Measurements from ENCODE around the gene USP37.
"Not testable (repeated sequence)": the region's sequence is repeated elsewhere in the genome, so short reads cannot be mapped to it uniquely, and the experiment has no call there.

USP37 gene

DNA sequence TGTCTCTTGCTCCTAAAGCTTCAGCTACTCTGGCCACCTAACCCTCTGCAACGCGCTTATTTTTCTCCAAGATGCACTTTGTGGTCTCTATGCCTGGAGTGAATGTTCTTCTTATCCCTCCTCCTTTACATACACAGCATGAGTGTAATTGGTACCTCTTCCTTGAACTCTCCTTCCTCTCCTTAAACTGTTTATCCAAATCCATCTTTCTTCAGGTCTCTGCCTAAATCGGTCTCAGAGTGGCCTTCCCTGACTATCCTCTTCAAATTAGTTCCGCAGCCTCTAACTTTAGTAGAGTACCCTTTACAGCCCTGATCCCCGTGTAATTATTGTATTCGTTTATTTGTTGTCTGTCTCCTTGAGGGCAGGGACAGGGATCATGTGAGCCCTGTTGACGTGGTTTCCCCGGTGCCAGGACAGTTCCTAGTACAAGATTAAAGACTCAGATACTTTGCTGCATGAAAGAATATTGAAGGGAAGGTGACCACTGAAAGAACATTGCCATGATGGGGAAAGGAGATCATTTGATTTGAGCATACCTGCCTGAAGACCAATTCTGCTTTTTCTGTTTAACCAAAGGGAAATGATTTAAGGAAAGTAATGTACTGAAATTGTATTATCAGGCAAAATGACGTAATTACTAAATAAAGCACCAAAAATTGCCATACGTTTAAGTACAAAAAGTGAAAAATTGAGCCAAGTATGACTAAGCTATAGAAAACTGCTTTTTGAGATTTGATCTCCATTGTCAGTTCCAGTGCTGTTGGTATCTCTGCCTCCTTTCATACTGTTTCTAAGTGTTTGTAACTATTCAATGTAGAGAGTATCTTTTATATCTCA, 1.7 kb upstream of the USP37 start:
- H3K9me3 ChIP-seq (ENCODE audit: control insufficient read depth, low read length) = no peaks in the 10 kb centered on the region
- no peaks in the 10 kb centered on the region for H3K36me3 ChIP-seq (ENCODE audit: control insufficient read depth, insufficient read depth, low read length)
- H3K4me3 ChIP-seq (ENCODE audit: low read length) = peak overlapping the region; percentile 75
- H3K4me1 ChIP-seq (ENCODE audit: control insufficient read depth, insufficient read depth, low read length) = peaks cover 11% of the 10 kb centered on the region
- peak overlapping the region; percentile 89 for H3K9ac ChIP-seq (ENCODE audit: low read length)
- H3K27me3 ChIP-seq (ENCODE audit: control insufficient read depth, insufficient read depth, low read length) = no peaks in the 10 kb centered on the region

DNA sequence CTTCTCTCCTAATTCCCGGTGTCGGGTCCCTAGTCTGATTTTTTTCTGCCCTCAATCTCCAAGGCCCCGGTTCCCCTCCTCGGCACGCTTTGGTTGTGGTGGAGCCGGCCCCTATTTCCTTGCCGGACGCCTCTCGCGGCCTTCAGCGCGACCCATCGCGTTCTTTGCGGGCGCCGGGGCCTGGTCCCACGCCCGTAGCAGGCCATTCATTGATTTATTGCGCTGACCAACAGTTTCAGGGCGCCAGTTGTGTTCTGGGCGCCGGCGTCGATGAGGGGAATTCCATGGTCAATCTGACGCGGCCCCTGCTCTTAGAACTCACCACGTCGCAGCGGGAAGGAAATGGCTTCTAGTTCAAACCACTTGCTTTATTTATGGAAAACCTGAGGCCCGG, 884 bp upstream of the USP37 start:
- H3K36me3 ChIP-seq (ENCODE audit: control insufficient read depth, insufficient read depth, low read length) = no peaks in the 10 kb centered on the region
- H3K4me3 ChIP-seq (ENCODE audit: low read length) = peak overlapping the region; percentile 75
- H3K4me1 ChIP-seq (ENCODE audit: control insufficient read depth, insufficient read depth, low read length) = peaks cover 11% of the 10 kb centered on the region
- no peaks in the 10 kb centered on the region for H3K9me3 ChIP-seq (ENCODE audit: control insufficient read depth, low read length)
- H3K9ac ChIP-seq (ENCODE audit: low read length) = peak overlapping the region; percentile 89
- no peaks in the 10 kb centered on the region for H3K27me3 ChIP-seq (ENCODE audit: control insufficient read depth, insufficient read depth, low read length)

DNA sequence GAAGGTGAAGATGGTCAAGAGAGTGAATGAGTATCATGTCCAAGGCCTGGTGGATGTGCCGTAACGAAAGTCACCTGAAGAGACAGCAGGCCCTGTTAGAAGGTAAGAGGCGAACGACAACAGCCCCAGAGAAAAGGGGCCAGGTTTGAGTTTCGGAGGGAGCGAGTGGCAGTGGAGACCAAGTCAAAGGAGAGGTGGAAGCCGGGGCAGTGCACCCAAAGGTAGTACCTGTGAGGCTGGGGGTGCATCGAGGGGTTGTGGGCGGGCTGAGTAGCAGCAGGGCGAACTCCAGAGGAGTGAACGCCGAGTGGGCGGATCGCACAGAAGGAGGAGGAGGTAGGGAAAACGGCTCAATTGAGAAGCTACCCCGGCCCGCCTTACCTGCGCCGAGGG, 358 bp downstream of the USP37 start:
- Histone ChIP-seq H3K4me3 (ENCODE audit: low read length) (peak overlapping the region; percentile 79), H3K36me3 (ENCODE audit: control insufficient read depth, insufficient read depth, low read length) (no peaks in the 10 kb centered on the region), H3K9ac (ENCODE audit: low read length) (peak overlapping the region; percentile 76), H3K9me3 (ENCODE audit: control insufficient read depth, low read length) (no peaks in the 10 kb centered on the region), H3K27me3 (ENCODE audit: control insufficient read depth, insufficient read depth, low read length) (no peaks in the 10 kb centered on the region), H3K4me1 (ENCODE audit: control insufficient read depth, insufficient read depth, low read length) (peaks cover 11% of the 10 kb centered on the region)

DNA sequence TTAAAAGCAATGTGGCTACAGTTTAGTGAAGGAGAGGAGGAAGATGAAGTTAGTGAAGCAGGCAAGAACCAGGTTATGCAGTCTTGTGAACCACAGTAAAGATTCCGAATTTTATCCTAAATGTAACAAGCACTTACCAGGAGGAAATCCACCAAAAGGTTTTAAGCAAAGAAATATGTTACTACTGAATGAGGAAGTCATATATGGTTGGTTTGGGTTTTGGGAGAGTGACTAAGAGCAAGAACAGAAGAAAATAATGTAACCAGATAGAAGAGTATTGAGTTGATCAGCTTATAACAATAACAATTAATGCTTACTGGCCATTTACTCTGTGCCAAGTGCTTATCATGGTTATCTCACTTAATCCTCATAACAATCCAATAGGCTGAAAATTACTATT, 1.9 kb downstream of the USP37 start:
- no peaks in the 10 kb centered on the region for H3K27me3 ChIP-seq (ENCODE audit: control insufficient read depth, insufficient read depth, low read length)
- H3K9me3 ChIP-seq (ENCODE audit: control insufficient read depth, low read length) = no peaks in the 10 kb centered on the region
- no peaks in the 10 kb centered on the region for H3K36me3 ChIP-seq (ENCODE audit: control insufficient read depth, insufficient read depth, low read length)
- peaks cover 11% of the 10 kb centered on the region for H3K4me1 ChIP-seq (ENCODE audit: control insufficient read depth, insufficient read depth, low read length)
- H3K9ac ChIP-seq (ENCODE audit: low read length) = no peak overlapping the region
- H3K4me3 ChIP-seq (ENCODE audit: low read length) = no peak overlapping the region

DNA sequence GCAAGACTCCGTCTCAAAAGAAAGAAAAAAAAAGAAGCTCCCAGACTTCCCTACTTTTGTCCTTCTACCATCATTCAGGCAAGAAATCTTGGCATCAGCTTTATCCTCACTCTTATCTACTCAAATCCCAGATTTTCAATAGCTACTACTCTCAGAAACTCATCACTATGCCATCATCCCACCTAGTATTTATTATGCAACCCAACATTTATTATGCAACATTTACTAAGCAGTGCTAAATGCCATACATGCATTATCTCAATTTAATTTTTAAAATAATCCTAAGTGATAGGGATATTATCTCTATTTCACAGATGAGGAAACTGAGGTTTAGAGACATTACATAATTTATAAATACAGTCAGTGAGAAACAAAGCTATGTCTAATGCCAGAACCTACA, 4.1 kb downstream of the USP37 start:
- Histone ChIP-seq H3K27me3 (ENCODE audit: control insufficient read depth, insufficient read depth, low read length) (no peaks in the 10 kb centered on the region), H3K9me3 (ENCODE audit: control insufficient read depth, low read length) (no peaks in the 10 kb centered on the region), H3K9ac (ENCODE audit: low read length) (no peak overlapping the region), H3K4me3 (ENCODE audit: low read length) (no peak overlapping the region), H3K4me1 (ENCODE audit: control insufficient read depth, insufficient read depth, low read length) (peaks cover 4% of the 10 kb centered on the region), H3K36me3 (ENCODE audit: control insufficient read depth, insufficient read depth, low read length) (no peaks in the 10 kb centered on the region)

DNA sequence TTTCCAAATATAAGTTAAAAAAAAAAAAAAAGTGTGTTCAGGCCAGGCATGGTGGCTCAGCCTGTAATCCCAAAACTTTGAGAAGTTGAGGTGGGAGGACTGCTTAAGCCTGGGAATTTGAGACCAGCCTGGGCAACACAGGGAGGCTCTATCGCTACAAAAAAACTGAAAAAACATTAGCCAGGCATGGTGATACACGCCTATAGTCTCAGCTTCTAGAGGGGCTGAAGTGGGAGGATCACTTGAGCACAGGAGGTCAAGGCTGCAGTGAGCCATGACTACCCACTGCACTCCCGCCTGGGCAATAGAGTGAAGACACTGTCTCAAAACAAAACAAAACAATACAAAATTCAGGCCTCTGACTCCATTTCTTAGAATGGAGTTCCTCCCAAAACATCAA, 9.2 kb downstream of the USP37 start:
- H3K4me1 ChIP-seq (ENCODE audit: control insufficient read depth, insufficient read depth, low read length) = no peaks in the 10 kb centered on the region
- peaks cover 4% of the 10 kb centered on the region for H3K36me3 ChIP-seq (ENCODE audit: control insufficient read depth, insufficient read depth, low read length)
- no peak overlapping the region for H3K4me3 ChIP-seq (ENCODE audit: low read length)
- H3K9me3 ChIP-seq (ENCODE audit: control insufficient read depth, low read length) = no peaks in the 10 kb centered on the region
- H3K27me3 ChIP-seq (ENCODE audit: control insufficient read depth, insufficient read depth, low read length) = no peaks in the 10 kb centered on the region
- H3K9ac ChIP-seq (ENCODE audit: low read length) = no peak overlapping the region

DNA sequence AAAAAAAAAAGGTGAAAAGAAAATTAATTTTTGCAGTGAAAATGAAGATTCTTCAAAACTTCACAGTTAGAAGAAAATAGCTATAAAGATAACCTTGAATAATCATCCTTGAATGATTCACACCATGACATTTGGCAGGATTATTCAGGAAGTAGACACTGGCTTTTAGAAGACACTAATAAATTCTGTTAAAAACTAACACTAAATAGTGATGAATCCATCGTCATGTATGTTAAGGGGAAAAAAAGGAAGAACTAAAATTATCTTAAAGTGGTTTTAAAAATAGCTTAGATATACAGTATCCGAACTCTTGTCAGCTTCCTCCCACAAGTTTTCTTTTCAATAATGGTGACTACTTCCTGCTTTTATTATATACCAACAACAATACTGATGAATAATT, 10.2 kb downstream of the USP37 start:
- H3K9ac ChIP-seq (ENCODE audit: low read length) = no peak overlapping the region
- H3K27me3 ChIP-seq (ENCODE audit: control insufficient read depth, insufficient read depth, low read length) = no peaks in the 10 kb centered on the region
- no peak overlapping the region for H3K4me3 ChIP-seq (ENCODE audit: low read length)
- no peaks in the 10 kb centered on the region for H3K9me3 ChIP-seq (ENCODE audit: control insufficient read depth, low read length)
- H3K36me3 ChIP-seq (ENCODE audit: control insufficient read depth, insufficient read depth, low read length) = peaks cover 4% of the 10 kb centered on the region
- no peaks in the 10 kb centered on the region for H3K4me1 ChIP-seq (ENCODE audit: control insufficient read depth, insufficient read depth, low read length)

DNA sequence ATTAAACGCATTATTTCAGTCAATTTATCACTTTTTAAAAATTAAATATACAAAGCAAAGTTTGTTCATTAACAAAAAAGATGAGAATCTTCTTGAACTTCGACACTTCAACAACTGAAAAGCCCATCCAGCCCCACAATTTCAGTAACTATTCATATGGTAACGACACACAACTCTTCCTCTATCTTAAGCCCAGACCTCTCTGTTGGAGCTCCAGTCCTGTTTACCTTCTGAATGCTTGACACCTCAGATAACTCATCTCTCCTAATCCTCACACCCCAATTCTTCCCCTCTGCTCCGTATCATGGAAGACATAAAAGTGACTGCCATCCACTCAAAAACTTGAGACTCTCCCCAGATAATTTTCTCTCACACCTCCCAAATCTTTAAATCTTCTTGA, 12.6 kb downstream of the USP37 start:
- Histone ChIP-seq H3K9ac (ENCODE audit: low read length) (no peak overlapping the region), H3K36me3 (ENCODE audit: control insufficient read depth, insufficient read depth, low read length) (peaks cover 4% of the 10 kb centered on the region), H3K4me1 (ENCODE audit: control insufficient read depth, insufficient read depth, low read length) (no peaks in the 10 kb centered on the region), H3K27me3 (ENCODE audit: control insufficient read depth, insufficient read depth, low read length) (no peaks in the 10 kb centered on the region), H3K9me3 (ENCODE audit: control insufficient read depth, low read length) (no peaks in the 10 kb centered on the region), H3K4me3 (ENCODE audit: low read length) (no peak overlapping the region)

DNA sequence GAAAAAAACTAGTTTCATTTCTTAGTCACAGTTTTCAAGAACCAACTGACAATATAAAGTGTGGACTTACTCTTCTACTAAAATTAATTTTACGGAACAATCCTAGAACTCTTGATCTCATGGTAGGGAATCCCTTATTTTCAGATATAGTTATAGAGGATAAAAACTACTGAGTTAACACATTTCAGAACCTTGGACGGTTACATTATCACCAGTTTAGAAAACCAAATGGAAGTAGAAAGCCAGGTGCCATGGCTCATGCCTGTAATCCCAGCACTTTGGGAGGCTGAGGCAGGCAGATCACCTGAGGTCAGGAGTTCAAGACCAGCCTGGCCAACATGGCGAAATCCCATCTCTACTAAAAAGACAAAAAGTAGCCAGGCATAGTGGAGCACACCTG, 13.9 kb downstream of the USP37 start:
- not testable (repeated sequence) for H3K9me3 ChIP-seq (ENCODE audit: control insufficient read depth, low read length); H3K9ac ChIP-seq (ENCODE audit: low read length); H3K36me3 ChIP-seq (ENCODE audit: control insufficient read depth, insufficient read depth, low read length); H3K4me3 ChIP-seq (ENCODE audit: low read length); H3K27me3 ChIP-seq (ENCODE audit: control insufficient read depth, insufficient read depth, low read length); H3K4me1 ChIP-seq (ENCODE audit: control insufficient read depth, insufficient read depth, low read length)

DNA sequence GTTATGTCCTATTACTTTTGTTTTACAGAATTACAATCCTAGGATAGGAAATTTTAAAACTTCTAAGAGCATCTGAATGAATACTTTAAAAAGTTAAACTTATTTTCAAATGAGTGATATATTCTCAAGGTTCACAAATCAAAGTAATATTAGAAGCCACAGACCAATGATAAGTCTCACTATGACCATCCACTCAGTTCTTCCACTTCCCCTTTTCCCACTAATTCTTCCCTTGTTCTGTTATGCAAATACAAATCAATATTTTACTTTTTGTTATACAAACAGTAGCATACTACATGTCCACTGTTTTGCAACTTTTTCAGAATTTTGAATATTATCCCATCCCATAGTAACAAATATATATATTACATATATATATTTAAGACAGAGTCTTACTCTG, 20.2 kb downstream of the USP37 start:
- Histone ChIP-seq H3K4me1 (ENCODE audit: control insufficient read depth, insufficient read depth, low read length) (no peaks in the 10 kb centered on the region), H3K9me3 (ENCODE audit: control insufficient read depth, low read length) (no peaks in the 10 kb centered on the region), H3K36me3 (ENCODE audit: control insufficient read depth, insufficient read depth, low read length) (peaks cover 3% of the 10 kb centered on the region), H3K27me3 (ENCODE audit: control insufficient read depth, insufficient read depth, low read length) (no peaks in the 10 kb centered on the region), H3K4me3 (ENCODE audit: low read length) (no peak overlapping the region), H3K9ac (ENCODE audit: low read length) (no peak overlapping the region)

DNA sequence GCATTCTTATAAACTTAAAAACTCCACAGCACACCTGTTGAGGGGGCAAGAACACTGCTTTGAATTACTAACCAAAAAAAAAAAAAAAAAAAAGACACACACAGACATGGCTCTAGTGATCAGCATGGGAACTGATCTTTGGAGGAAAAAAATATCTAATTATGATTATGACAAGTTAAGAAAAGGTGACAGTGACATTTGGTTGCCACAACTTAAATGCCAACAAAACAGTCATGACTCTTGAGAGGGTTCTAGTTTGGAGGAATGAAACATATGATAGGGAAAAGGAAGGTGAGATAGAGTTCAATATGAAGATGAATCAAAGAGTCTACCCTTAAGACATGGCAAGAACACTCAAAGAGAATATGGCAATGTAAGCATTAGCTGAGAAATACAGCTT, 20.6 kb downstream of the USP37 start:
- no peak overlapping the region for H3K4me3 ChIP-seq (ENCODE audit: low read length)
- H3K9ac ChIP-seq (ENCODE audit: low read length) = no peak overlapping the region
- peaks cover 3% of the 10 kb centered on the region for H3K36me3 ChIP-seq (ENCODE audit: control insufficient read depth, insufficient read depth, low read length)
- no peaks in the 10 kb centered on the region for H3K4me1 ChIP-seq (ENCODE audit: control insufficient read depth, insufficient read depth, low read length)
- no peaks in the 10 kb centered on the region for H3K27me3 ChIP-seq (ENCODE audit: control insufficient read depth, insufficient read depth, low read length)
- H3K9me3 ChIP-seq (ENCODE audit: control insufficient read depth, low read length) = no peaks in the 10 kb centered on the region

DNA sequence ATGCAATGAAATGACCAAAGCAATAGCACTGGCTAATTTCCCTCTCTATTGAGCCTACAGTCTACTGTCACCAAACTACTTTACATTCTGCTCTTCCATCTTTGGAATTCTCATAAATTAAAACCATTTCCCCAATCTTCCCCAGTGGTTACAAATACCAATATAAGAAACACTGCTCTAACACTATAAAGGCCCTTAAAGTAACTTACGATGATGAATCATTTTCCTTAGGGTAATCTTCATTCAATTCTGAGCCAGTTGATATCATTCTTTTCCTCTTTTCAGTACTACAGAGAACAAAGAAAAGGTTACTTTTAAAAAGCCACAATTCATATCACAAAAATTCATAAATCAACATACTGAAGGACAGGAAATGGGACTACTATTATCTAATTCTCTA, 22.1 kb downstream of the USP37 start:
- H3K36me3 ChIP-seq (ENCODE audit: control insufficient read depth, insufficient read depth, low read length) = peaks cover 7% of the 10 kb centered on the region
- no peaks in the 10 kb centered on the region for H3K4me1 ChIP-seq (ENCODE audit: control insufficient read depth, insufficient read depth, low read length)
- no peaks in the 10 kb centered on the region for H3K9me3 ChIP-seq (ENCODE audit: control insufficient read depth, low read length)
- no peak overlapping the region for H3K4me3 ChIP-seq (ENCODE audit: low read length)
- H3K9ac ChIP-seq (ENCODE audit: low read length) = no peak overlapping the region
- no peaks in the 10 kb centered on the region for H3K27me3 ChIP-seq (ENCODE audit: control insufficient read depth, insufficient read depth, low read length)

DNA sequence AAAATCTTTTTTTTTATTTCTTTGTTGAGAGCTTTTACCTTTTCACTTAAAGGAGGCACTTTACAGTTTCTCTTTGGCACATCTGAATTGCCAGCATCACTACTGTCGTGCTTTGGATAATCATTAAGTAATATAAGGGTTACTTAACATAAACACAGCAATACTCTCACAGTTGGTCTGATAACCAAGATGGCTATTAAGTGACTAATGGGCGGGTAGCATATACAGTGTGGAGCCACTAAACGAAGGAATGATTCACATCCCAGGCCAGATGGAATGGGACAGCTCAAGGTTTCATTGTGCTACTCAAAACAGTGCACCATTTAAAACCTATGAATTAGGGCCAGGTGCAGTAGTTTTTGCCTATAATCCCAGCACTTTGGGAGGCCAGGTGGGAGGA, 28.1 kb downstream of the USP37 start:
- H3K36me3 ChIP-seq (ENCODE audit: control insufficient read depth, insufficient read depth, low read length) = peaks cover 7% of the 10 kb centered on the region
- H3K4me1 ChIP-seq (ENCODE audit: control insufficient read depth, insufficient read depth, low read length) = no peaks in the 10 kb centered on the region
- H3K4me3 ChIP-seq (ENCODE audit: low read length) = no peak overlapping the region
- H3K9me3 ChIP-seq (ENCODE audit: control insufficient read depth, low read length) = no peaks in the 10 kb centered on the region
- H3K27me3 ChIP-seq (ENCODE audit: control insufficient read depth, insufficient read depth, low read length) = no peaks in the 10 kb centered on the region
- H3K9ac ChIP-seq (ENCODE audit: low read length) = no peak overlapping the region
